M059J (cell line): ENCODE results near the gene SLC35A3. TPM values are rescaled to one million over a fixed set of nuclear protein-coding genes. Genes with fewer than 3 reads are reported as not detected.
A peak's percentile ranks its signal among the peaks of the same experiment; 100 is the strongest.
"Not testable (repeated sequence)": the region's sequence is repeated elsewhere in the genome, so short reads cannot be mapped to it uniquely, and the experiment has no call there.

Experiments used
- DNase-seq: peaks from one replicate; pipeline ENCODE4 v3.0.0-alpha.2; 2012; ENCODE audit warnings: low read depth
- total RNA-seq: library from RNA; depleted of rRNA; stranded (reverse); fragments of >200 nt; shearing (Covaris generic); gene quantifications from 2 replicates; pipeline ENCODE4 v1.2.3, GENCODE V29; 2014

SLC35A3 gene
- total RNA-seq, 1 experiment from 2014 or later = 36.0 TPM

- DNase-seq = not testable (repeated sequence)
These were observed 2.3 kb downstream of the SLC35A3 start for GRCh38 chr1:99972066-99972465.

- DNase-seq = no peak
These were observed 5.7 kb downstream of the SLC35A3 start for GRCh38 chr1:99975529-99975928.

- not testable (repeated sequence) for DNase-seq
These were observed 7.5 kb downstream of the SLC35A3 start for GRCh38 chr1:99977326-99977725.

- DNase-seq = no peak
These were observed 8.4 kb downstream of the SLC35A3 start for GRCh38 chr1:99978218-99978617.

GRCh38 chr1:99979091-99979490, 9.3 kb downstream of the SLC35A3 start:
- no peak for DNase-seq

GRCh38 chr1:99980928-99981327, 11.1 kb downstream of the SLC35A3 start:
- no peak for DNase-seq

GRCh38 chr1:99986656-99987225, 16.9 kb downstream of the SLC35A3 start:
- no peak for DNase-seq

GRCh38 chr1:99988210-99988765, 18.5 kb downstream of the SLC35A3 start:
- DNase-seq = no peak

- no peak for DNase-seq
These were observed 22.4 kb downstream of the SLC35A3 start for GRCh38 chr1:99992044-99992722.

GRCh38 chr1:99992760-99993467, 23.1 kb downstream of the SLC35A3 start:
- peak; percentile 32 for DNase-seq

- no peak for DNase-seq
These were observed 23.7 kb downstream of the SLC35A3 start for GRCh38 chr1:99993468-99993845.

GRCh38 chr1:99994496-99994895, 24.7 kb downstream of the SLC35A3 start:
- no peak for DNase-seq

GRCh38 chr1:99996951-99997350, 27.2 kb downstream of the SLC35A3 start:
- no peak for DNase-seq

- no peak for DNase-seq
These were observed 31.7 kb downstream of the SLC35A3 start for GRCh38 chr1:100001462-100001861.

- no peak for DNase-seq
These were observed 35.6 kb downstream of the SLC35A3 start for GRCh38 chr1:100005424-100005823.

GRCh38 chr1:100006688-100007087, 36.9 kb downstream of the SLC35A3 start:
- no peak for DNase-seq

- peak; percentile 43 for DNase-seq
These were observed 39.7 kb downstream of the SLC35A3 start for GRCh38 chr1:100009458-100009857.

GRCh38 chr1:100010804-100011203, 41.0 kb downstream of the SLC35A3 start:
- DNase-seq = no peak

GRCh38 chr1:100019220-100019619, 49.4 kb downstream of the SLC35A3 start:
- no peak for DNase-seq

GRCh38 chr1:100023482-100023881, 53.7 kb downstream of the SLC35A3 start:
- DNase-seq = no peak

GRCh38 chr1:100027212-100027611, 57.4 kb downstream of the SLC35A3 start:
- no peak for DNase-seq

- DNase-seq = no peak
These were observed 59.0 kb downstream of the SLC35A3 start for GRCh38 chr1:100028765-100029164.

GRCh38 chr1:100034470-100034869, 64.7 kb downstream of the SLC35A3 start:
- peak; percentile 33 for DNase-seq
